HG02852 (cell line): Measurements from ENCODE around the gene CREM.
A peak's percentile ranks its signal among the peaks of the same experiment; 100 is the strongest.

Experiments
- ATAC-seq: cut with Tn5 transposase; IDR thresholded peaks from one replicate; pipeline ENCODE4 v1.9.1; 2021; ENCODE audit warnings: mild to moderate bottlenecking, moderate library complexity; ENCODE audit not compliant: unreplicated experiment

CREM gene

DNA sequence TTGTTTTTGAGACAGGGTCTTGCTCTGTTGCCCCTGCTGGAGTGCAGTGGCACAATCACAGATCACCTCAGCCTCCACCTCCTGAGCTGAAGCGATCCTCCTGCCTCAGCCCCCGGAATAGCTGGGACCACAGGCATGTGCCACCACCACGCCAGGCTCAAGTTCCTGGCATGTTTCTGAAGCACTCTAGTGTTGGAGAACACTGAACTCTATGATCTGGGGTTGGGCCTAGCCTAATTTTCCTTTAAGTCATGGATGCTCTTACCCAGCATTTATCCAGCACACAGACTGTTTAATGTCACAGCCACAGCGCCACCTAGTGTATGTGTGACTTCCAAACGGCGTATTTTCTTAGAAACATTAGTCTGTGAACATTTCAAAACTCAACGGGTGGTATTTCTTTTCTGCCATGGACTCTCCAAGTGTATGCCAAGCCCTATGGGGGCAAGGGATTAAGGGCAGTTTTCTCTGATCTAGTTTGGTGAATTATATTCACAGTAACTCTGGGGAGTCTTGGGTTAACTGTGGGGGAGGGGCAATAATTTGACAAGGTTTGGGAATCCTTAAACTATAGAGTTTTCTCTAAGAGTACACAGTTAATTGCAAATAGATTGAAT, 91.8 kb downstream of the CREM start:
- peak; percentile 73 for ATAC-seq

DNA sequence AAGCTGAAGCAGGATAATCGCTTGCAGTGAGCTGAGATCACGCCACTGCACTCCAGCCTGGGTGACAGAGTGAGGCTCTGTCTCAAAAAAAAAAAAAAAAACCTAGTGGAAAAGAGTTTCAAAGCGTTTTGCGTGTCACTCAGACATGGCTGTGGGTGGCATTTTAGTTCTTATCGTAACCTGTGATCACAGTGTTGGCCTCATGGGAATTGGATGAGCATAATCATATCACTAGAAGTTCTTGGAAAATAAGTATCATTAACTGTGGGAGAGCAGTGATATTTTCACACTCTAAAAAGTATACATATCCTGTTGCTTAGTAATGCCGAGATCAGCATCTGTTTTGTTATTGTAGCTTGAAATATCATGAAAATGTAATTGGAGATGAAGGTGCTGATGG, 92.6 kb downstream of the CREM start:
- no peak for ATAC-seq

DNA sequence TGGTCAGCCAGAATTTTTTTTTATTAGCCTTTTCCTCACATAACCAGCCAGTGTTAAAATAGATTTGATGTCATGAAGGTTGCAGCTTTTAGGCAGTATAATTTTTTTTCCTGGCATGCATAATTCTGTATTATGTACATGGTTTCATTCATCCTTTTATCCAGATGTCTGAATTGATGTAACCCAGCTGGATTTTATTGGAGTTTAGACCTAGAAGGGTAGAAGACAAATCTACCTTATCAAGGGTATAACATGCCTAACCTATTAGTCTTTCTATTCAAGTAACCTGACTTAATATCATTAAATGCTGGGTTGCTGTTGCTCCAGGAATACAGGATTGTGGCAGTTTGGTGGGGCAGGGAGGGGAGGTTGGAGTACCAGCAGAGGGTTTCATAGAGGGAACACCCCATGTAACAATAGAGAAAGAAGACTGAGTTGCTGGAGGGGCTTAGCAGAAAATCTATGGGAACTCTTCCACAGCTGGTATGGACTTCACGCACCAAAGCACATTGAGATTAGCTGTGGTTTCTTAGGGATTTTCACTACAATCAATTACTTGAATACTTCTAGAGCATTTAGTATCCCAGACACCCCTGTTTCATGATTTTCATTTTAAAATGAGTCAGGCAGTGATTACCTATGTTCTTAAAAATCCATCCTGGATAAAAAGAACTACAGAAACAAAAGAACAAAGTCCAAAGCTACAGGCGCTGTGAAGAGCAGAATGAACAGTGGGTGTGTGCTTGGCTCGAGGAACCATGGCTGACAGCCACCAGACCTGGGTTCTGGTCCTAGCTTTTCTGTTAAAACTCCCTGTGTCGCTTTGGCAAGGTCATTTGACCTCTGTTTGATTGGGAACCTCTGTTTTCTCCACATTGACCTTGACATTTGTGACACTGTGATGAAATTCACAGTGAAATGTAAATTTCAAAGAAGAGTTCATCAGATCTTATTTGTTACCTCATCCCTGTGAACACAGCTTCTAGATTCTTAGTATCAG, 93.5 kb downstream of the CREM start:
- ATAC-seq, result no peak

DNA sequence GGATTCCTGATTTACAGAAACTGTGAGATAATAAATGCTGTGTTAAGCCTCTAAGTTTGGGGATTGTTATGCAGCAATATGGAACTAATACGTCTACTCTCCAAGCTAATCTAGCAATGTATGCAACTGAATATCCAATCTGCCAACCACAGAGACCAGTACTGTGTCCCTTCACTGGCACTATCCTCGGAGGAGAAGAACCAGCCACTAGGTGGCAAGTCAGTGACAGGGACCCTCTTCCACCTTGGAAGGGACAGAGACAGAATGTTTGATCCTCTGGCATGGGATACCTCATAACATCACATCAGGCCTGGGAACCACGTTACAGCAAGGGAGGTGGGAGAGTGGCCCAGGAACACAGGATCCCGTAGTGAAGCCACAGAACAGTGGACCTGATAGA, 96.4 kb downstream of the CREM start:
- ATAC-seq, result no peak

- no peak for ATAC-seq
These were observed 97.5 kb downstream of the CREM start for GRCh38 chr10:35224045-35224740.

GRCh38 chr10:35225204-35225603, 98.6 kb downstream of the CREM start:
- ATAC-seq, result no peak

GRCh38 chr10:35226507-35226906, 99.9 kb downstream of the CREM start:
- peak; percentile 62 for ATAC-seq

DNA sequence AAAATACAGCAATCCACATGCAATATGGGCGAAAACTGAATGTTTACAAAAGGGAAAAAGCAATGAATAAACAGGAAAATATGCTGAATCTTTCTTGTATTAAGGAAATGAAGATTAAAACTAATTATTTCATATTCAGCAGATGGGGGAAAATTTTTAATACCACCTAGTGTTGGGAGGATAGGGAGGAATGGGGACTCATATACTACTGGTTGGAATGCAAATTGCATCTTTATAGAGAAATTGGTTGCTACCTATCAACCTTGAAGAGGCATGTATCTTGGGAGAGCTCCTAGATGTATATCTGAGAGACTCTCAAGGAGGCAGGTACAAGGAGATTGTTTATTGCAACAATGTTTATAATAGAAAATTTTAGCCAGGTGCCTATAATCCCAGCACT, 101.4 kb downstream of the CREM start:
- ATAC-seq, result no peak

- ATAC-seq, result no peak
These were observed 105.0 kb downstream of the CREM start for GRCh38 chr10:35231646-35232045.

DNA sequence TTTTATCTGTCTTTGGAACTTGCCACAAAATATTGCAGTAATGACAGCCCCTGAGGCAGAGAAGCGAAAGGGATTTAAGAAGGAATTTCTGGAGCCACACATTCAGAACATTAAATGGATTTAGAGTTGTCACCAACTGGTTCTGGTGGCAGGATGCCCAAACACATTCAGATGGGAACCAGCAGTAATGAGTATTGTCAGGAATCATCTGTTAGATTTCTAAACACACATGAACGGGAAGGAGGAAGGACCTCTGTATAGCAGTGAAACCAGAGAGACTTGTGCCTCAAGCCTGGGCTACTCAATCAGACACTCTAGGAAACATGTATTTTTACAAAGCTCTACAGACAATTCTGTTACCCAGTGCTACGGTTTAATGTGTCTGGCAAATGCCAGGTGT, 105.9 kb downstream of the CREM start:
- ATAC-seq, result no peak

DNA sequence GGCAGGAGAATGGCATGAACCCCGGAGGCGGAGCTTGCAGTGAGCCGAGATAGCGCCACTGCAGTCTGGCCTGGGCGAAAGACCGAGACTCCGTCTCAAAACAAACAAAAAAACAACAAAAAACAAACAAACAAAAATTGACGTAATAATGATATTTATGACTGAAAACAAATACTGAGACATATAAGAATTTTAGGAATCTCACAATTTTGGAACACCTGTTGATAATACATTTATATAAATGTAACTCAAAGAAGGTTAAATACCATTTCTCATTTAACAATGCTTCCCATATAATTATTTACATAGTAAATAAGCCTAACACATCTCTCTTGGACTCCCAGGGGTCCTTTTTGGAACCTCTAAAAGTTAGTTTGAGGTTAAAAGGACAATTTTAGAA, 107.4 kb downstream of the CREM start:
- no peak for ATAC-seq

- ATAC-seq, result no peak
These were observed 110.1 kb downstream of the CREM start for GRCh38 chr10:35236739-35237138.

- no peak for ATAC-seq
These were observed 111.3 kb downstream of the CREM start for GRCh38 chr10:35237766-35238512.

GRCh38 chr10:35244549-35244948, 117.9 kb downstream of the CREM start:
- no peak for ATAC-seq

DNA sequence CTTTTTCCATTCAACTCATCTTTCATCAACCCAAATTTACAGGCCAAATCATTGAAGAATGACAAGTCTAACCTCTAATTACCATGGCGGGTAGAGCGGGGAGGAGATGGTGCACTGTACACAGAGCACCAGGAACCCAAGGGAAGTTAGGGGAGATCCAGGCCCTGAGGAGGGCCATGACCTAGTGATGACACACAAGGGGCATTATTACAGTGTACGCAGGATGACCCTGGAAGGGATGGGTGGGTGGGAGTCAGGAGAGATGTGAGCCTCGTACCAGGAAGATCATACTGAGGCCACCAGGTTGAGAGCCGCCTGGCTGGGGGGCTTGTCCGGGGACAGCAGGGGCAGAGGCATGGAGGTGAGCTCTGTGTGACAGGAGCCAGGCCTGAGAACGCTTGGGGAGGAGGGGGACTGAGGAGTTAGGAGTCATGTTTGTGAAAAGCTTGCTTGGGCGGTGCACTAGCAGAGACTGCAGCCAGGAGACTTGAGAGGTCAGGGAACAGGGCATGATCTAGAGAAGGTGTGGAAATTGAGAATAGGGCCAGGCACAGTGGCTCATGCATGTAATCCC, 120.2 kb downstream of the CREM start:
- no peak for ATAC-seq

DNA sequence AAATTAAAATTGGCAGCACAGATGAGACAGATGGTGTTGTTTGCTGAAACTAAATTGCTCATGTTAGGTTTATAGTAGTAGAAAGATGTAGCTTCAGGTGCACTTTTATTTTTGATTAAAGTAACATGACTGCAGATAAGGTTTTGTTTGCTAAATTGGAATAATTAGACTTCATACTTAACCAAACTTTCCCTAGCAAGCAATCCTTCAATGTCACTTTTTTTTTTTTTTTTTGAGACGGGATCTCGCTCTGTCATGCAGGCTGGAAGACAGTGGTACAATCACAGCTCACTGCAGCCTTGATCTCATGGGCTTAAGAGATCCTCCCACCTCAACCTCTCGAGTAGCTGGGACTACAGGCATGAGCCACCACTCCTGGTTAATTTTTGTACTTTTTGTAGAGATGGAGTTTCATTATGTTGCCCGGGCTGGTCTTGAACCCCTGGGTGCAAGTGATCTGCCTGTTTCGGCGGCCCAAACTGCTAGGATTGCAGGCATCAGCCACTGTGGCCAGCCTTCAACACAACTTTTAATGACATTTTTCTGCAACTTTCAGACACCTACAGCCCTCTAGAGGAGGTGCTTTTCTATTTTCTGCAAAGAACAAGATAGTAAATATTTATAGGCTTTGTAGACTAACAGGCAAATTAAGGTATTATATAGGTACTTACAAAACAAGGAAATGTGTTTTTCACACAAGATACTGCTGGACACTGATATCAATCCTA, 124.9 kb downstream of the CREM start:
- ATAC-seq, result no peak

DNA sequence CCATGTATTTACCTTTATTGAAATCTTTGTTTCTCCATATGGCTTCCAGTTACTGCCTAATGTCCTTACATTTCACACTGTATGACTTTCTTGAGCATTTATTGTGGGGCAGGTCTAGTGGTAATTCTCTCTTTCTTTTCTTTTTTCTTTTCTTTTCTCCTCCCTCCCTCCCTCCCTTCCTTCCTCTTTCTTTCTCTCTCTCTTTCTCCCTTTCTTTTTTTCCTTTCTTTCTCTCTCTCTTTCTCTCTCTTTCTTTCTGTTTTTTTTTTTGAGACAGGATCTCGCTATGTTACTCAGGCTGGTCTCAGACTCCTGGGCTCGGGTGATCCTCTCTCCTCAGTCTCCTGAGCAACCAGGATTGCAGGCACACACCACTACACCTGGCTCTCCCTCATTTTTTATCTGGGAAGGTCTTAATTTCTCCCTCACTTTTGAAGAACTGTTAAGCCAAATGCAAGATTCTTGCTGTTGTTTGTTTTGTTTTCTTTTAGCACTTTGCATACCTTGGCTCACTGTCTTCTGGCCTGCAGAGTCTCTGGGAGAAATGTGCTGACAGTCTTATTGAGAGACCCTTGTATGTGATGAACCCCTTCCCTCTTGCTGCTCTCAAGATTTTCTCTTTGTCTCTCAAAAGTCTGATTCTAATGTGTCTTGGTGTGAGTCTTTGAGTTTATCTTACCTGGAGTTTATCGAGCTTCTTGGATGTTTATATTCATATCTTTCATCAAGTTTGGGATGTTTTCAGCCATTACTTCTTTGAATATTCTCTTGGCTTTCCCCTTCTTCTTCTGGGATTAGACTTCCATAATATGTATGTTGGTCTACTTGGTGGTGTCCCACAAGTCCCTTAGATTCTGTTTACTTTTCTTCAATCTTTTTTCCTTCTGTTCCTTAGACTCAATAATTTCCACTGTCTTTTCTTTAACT, 130.7 kb downstream of the CREM start:
- ATAC-seq, result no peak

- ATAC-seq, result no peak
These were observed 133.2 kb downstream of the CREM start for GRCh38 chr10:35259769-35260397.
